GM23338 (cell line): ENCODE measurements around the gene MEFV. TPM values are rescaled to one million over a fixed set of nuclear protein-coding genes. Genes with fewer than 3 reads are reported as not detected.

Source experiments
- ATAC-seq: fragments of 200-7000 bp; cut with Tn5 transposase; 3 replicates; pipeline ENCODE4 v1.9.1; 2020
- DNase-seq: peaks from one replicate; pipeline ENCODE4 v3.0.0-alpha.2; 2015; ENCODE audit warnings: low spot score
- H2AFZ ChIP-seq: fragments of 200-600 bp; sonication (generic); 2 replicates; pipeline ENCODE4 v1.8.0; 2016; ENCODE audit warnings: antibody characterized with exemption, mild to moderate bottlenecking, moderate library complexity
- H3F3A ChIP-seq: fragments of 200-600 bp; sonication (generic); replicated peaks from 2 replicates; pipeline ENCODE4 v1.8.0; 2017; ENCODE audit warnings: antibody characterized with exemption, mixed run types, low read depth
- H3K27ac ChIP-seq: fragments of 200-600 bp; sonication (generic); 2 replicates; pipeline ENCODE4 v1.6.1; 2016; ENCODE audit warnings: low read depth
- H3K27me3 ChIP-seq: fragments of 200-600 bp; sonication (generic); 2 replicates; pipeline ENCODE4 v1.8.0; 2016; ENCODE audit warnings: mild to moderate bottlenecking, mixed run types, moderate library complexity; ENCODE audit not compliant: insufficient read depth
- H3K36me3 ChIP-seq: fragments of 200-600 bp; sonication (generic); 2 replicates; pipeline ENCODE4 v1.8.0; 2016; ENCODE audit warnings: mild to moderate bottlenecking; ENCODE audit not compliant: insufficient read depth
- H3K4me1 ChIP-seq: fragments of 200-600 bp; sonication (generic); 2 replicates; pipeline ENCODE4 v1.8.0; 2016; ENCODE audit warnings: mild to moderate bottlenecking, moderate library complexity; ENCODE audit not compliant: insufficient read depth
- H3K4me2 ChIP-seq: fragments of 200-600 bp; sonication (generic); 2 replicates; pipeline ENCODE4 v1.7.1; 2017; ENCODE audit warnings: mixed run types
- H3K4me3 ChIP-seq: fragments of 200-600 bp; sonication (generic); 2 replicates; pipeline ENCODE4 v1.6.1; 2016; ENCODE audit warnings: mixed run types
- H3K79me2 ChIP-seq: fragments of 200-600 bp; sonication (generic); replicated peaks from 2 replicates; pipeline ENCODE4 v1.8.0; 2017; ENCODE audit warnings: mild to moderate bottlenecking; ENCODE audit not compliant: insufficient read depth
- H3K9me2 ChIP-seq: fragments of 200-600 bp; sonication (generic); 2 replicates; pipeline ENCODE4 v1.8.0; 2017; ENCODE audit not compliant: insufficient read depth
- H4K20me1 ChIP-seq: fragments of 200-600 bp; sonication (generic); replicated peaks from 2 replicates; pipeline ENCODE4 v1.8.0; 2017; ENCODE audit warnings: mild to moderate bottlenecking; ENCODE audit not compliant: insufficient read depth
- H3K27ac Mint-ChIP-seq: 2 replicates; pipeline ENCODE4 v1.8.0; 2020; ENCODE audit warnings: inconsistent platforms, mild to moderate bottlenecking, moderate library complexity, mixed read lengths
- H3K27me3 Mint-ChIP-seq: 3 replicates; pipeline ENCODE4 v1.8.0; 2022; ENCODE audit warnings: low read depth, mild to moderate bottlenecking, moderate library complexity, mixed read lengths, inconsistent platforms; ENCODE audit not compliant: insufficient read depth, poor library complexity
- H3K36me3 Mint-ChIP-seq: 3 replicates; pipeline ENCODE4 v1.8.0; 2021; ENCODE audit warnings: low read depth, mild to moderate bottlenecking, inconsistent platforms, moderate library complexity, mixed read lengths
- H3K4me1 Mint-ChIP-seq: 3 replicates; pipeline ENCODE4 v1.8.0; 2020; ENCODE audit warnings: mild to moderate bottlenecking, inconsistent platforms, mixed read lengths
- H3K4me3 Mint-ChIP-seq: 3 replicates; pipeline ENCODE4 v1.8.0; 2021; ENCODE audit warnings: moderate library complexity, mild to moderate bottlenecking, inconsistent platforms, mixed read lengths
- H3K9me3 Mint-ChIP-seq: 3 replicates; pipeline ENCODE4 v1.8.0; 2020; ENCODE audit warnings: moderate library complexity, mild to moderate bottlenecking, inconsistent platforms, mixed read lengths
- CREB1 ChIP-seq: fragments of 250-450 bp; sonication (Bioruptor Pico); IDR thresholded peaks from 2 replicates; pipeline ENCODE4 v1.5.0; 2020; ENCODE audit warnings: low read depth, mild to moderate bottlenecking, moderate library complexity
- CTCF ChIP-seq, 2 experiments: fragments of 200-600 bp in 1 of 2; sonication (generic) in 1 of 2; conservative IDR thresholded peaks; 2 replicates each; pipeline versions ENCODE4 v1.5.1 to v1.6.1; 2016 to 2017; ENCODE audit warnings: antibody characterized with exemption in 2 of 2, low read depth in 2 of 2, mild to moderate bottlenecking in 2 of 2, moderate library complexity in 1 of 2
- ETS1 ChIP-seq: IDR thresholded peaks from 2 replicates; pipeline ENCODE4 v1.6.1; 2016; ENCODE audit warnings: antibody characterized with exemption
- EZH2 ChIP-seq: fragments of 200-600 bp; sonication (generic); IDR thresholded peaks from one replicate; pipeline ENCODE4 v1.8.0; 2017; ENCODE audit warnings: antibody characterized with exemption, mild to moderate bottlenecking, low read depth; ENCODE audit not compliant: unreplicated experiment
- EZH2phosphoT487 ChIP-seq: fragments of 200-600 bp; sonication (generic); IDR thresholded peaks from one replicate; pipeline ENCODE4 v1.8.1; 2018; ENCODE audit warnings: antibody characterized with exemption; ENCODE audit not compliant: unreplicated experiment
- JUNB ChIP-seq: IDR thresholded peaks from one replicate; pipeline ENCODE4 v1.6.1; 2016; ENCODE audit warnings: antibody characterized with exemption; ENCODE audit not compliant: unreplicated experiment
- POLR2AphosphoS5 ChIP-seq: IDR thresholded peaks from 2 replicates; pipeline ENCODE4 v1.6.1; 2016; ENCODE audit warnings: antibody characterized with exemption, low read depth
- STAT1 ChIP-seq: IDR thresholded peaks from one replicate; pipeline ENCODE4 v1.6.1; 2016; ENCODE audit warnings: antibody characterized with exemption; ENCODE audit not compliant: unreplicated experiment
- ZNF114 ChIP-seq: fragments of 250-450 bp; sonication (Bioruptor Pico); IDR thresholded peaks from 2 replicates; pipeline ENCODE4 v1.5.0; 2020; ENCODE audit warnings: mild to moderate bottlenecking, moderate library complexity
- ZNF331 ChIP-seq: fragments of 250-450 bp; sonication (Bioruptor Pico); IDR thresholded peaks from 2 replicates; pipeline ENCODE4 v1.5.0; 2020; ENCODE audit warnings: low read depth, mild to moderate bottlenecking, moderate library complexity
- polyA plus RNA-seq: library from polyadenylated mRNA; unstranded; fragments of >200 nt; fragmentation: Nextera tagmentation; extraction: Ambion mirVana; gene quantifications from 2 replicates; pipeline ENCODE4 v1.2.1, GENCODE V29; 2016
- total RNA-seq: library from RNA; depleted of rRNA; stranded (reverse); fragments of >200 nt; shearing (Covaris generic); gene quantifications from 2 replicates; pipeline ENCODE4 v1.2.3, GENCODE V29; 2014
- TF ChIP-seq, protein P1 (sequence below): IDR thresholded peaks from one replicate; pipeline ENCODE4 v1.6.1; 2018; ENCODE audit warnings: antibody characterized with exemption; ENCODE audit not compliant: unreplicated experiment

The MEFV gene
- total and polyA plus RNA-seq, 2 experiments from 2014 or later, result 0.07 TPM; not detected in 1

- Mint-ChIP-seq H3K4me3 (no peak overlapping the region), H3K9me3 (peaks cover 81% of the 10 kb centered on the region), H3K36me3 (peaks cover 9% of the 10 kb centered on the region; the same call in 2 of the 3 replicates), H3K27me3 (peaks cover 8% of the 10 kb centered on the region), H3K27ac (no peak overlapping the region), H3K4me1 (no peaks in the 10 kb centered on the region)
- ATAC-seq (no peak), DNase-seq (no peak)
- Histone ChIP-seq H2AFZ (no peak overlapping the region), H3K27ac (no peak overlapping the region), H3K36me3 (no peaks in the 10 kb centered on the region), H3K4me2 (no peak overlapping the region), H3K9me2 (no peaks in the 10 kb centered on the region), H4K20me1 (no peaks in the 10 kb centered on the region), H3K27me3 (no peaks in the 10 kb centered on the region), H3F3A (no peaks in the 10 kb centered on the region), H3K79me2 (no peaks in the 10 kb centered on the region), H3K4me3 (no peak overlapping the region), H3K4me1 (no peaks in the 10 kb centered on the region)
- TF ChIP-seq CREB1 (no peak), CTCF (conservative IDR thresholded peaks at IDR 0.05; ENCODE audit: low read depth in 2 of 2) (no peak), POLR2AphosphoS5 (no peak), EZH2phosphoT487 (no peak), EZH2 (no peak), STAT1 (no peak), ETS1 (no peak), ZNF114 (CRISPR knock-in tag) (no peak), JUNB (no peak)
- TF ChIP-seq, protein P1, sequence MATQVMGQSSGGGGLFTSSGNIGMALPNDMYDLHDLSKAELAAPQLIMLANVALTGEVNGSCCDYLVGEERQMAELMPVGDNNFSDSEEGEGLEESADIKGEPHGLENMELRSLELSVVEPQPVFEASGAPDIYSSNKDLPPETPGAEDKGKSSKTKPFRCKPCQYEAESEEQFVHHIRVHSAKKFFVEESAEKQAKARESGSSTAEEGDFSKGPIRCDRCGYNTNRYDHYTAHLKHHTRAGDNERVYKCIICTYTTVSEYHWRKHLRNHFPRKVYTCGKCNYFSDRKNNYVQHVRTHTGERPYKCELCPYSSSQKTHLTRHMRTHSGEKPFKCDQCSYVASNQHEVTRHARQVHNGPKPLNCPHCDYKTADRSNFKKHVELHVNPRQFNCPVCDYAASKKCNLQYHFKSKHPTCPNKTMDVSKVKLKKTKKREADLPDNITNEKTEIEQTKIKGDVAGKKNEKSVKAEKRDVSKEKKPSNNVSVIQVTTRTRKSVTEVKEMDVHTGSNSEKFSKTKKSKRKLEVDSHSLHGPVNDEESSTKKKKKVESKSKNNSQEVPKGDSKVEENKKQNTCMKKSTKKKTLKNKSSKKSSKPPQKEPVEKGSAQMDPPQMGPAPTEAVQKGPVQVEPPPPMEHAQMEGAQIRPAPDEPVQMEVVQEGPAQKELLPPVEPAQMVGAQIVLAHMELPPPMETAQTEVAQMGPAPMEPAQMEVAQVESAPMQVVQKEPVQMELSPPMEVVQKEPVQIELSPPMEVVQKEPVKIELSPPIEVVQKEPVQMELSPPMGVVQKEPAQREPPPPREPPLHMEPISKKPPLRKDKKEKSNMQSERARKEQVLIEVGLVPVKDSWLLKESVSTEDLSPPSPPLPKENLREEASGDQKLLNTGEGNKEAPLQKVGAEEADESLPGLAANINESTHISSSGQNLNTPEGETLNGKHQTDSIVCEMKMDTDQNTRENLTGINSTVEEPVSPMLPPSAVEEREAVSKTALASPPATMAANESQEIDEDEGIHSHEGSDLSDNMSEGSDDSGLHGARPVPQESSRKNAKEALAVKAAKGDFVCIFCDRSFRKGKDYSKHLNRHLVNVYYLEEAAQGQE, result no peak
These were observed 2.1 kb downstream of the MEFV start for GRCh38 chr16:3254309-3254708.

DNA sequence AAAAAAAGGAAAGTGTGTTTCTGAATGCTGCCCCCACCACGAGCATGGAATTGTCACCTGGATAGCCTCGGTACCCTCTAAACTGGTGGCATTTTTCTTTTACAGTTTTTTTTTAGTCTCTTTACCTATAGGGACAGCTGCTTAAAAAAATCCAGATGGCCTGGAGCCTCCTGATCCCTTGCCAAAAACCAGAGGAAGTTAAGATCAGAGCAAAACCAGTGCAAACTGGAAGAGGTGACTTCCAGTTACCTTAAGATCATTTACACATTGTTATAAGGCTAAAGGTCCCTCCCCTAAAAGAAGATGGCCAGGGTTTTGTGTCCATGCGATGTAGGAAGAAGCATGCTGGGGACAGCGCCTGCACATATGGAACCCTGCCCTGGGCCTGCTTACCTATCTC, 3.5 kb downstream of the MEFV start:
- no peak for ATAC-seq

More for the DNA sequence above, 3.5 kb downstream of the MEFV start:
- DNase-seq, result no peak
- Histone ChIP-seq H3K4me2 (no peak overlapping the region), H4K20me1 (no peaks in the 10 kb centered on the region), H2AFZ (no peak overlapping the region), H3K27me3 (no peaks in the 10 kb centered on the region), H3K27ac (no peak overlapping the region), H3K4me3 (no peak overlapping the region), H3K4me1 (no peaks in the 10 kb centered on the region), H3F3A (no peaks in the 10 kb centered on the region), H3K36me3 (no peaks in the 10 kb centered on the region), H3K79me2 (no peaks in the 10 kb centered on the region), H3K9me2 (no peaks in the 10 kb centered on the region)
- TF ChIP-seq ZNF331 (CRISPR knock-in tag), result no peak
- H3K4me3 Mint-ChIP-seq, result no peak overlapping the region
- H3K9me3 Mint-ChIP-seq, result peaks cover 78% of the 10 kb centered on the region
- H3K27me3 Mint-ChIP-seq, result peaks cover 6% of the 10 kb centered on the region
- H3K4me1 Mint-ChIP-seq, result no peaks in the 10 kb centered on the region
- peaks cover 11% of the 10 kb centered on the region; the same call in 2 of the 3 replicates for H3K36me3 Mint-ChIP-seq
- H3K27ac Mint-ChIP-seq, result no peak overlapping the region
